Small intestine (tissue), 16 donors: Measurements from ENCODE around the gene XPO6. TPM values are rescaled to one million over a fixed set of nuclear protein-coding genes. Genes with fewer than 3 reads are reported as not detected.

Experiments used
- DNase-seq, 2 donors: peaks; one replicate each; pipeline versions ENCODE4 v3.0.0 to v3.0.0-alpha.2; 2013
- FAIRE-seq: peaks from 2 replicates; lab custom pipeline; 2012; peaks lifted over from hg19 to GRCh38; lab: Jason Lieb, UNC
- H3K27ac ChIP-seq, 3 donors: one replicate each; pipeline ENCODE4 v1.5.1; 2013; ENCODE audit warnings: low read length in 2 of 3, mild to moderate bottlenecking in 2 of 3, control low read depth in 1 of 3, inconsistent platforms in 1 of 3, low read depth in 1 of 3, moderate library complexity in 1 of 3
- H3K27me3 ChIP-seq, 3 donors: one replicate each; pipeline ENCODE4 v1.6.1; 2013; ENCODE audit warnings: low read length in 3 of 3, inconsistent platforms in 1 of 3; ENCODE audit not compliant: control insufficient read depth in 3 of 3, insufficient read depth in 3 of 3
- H3K36me3 ChIP-seq, 3 donors: one replicate each; pipeline ENCODE4 v1.6.1; 2013; ENCODE audit warnings: low read length in 3 of 3, inconsistent platforms in 1 of 3, low read depth in 1 of 3, mild to moderate bottlenecking in 1 of 3, moderate library complexity in 1 of 3; ENCODE audit not compliant: control insufficient read depth in 3 of 3, insufficient read depth in 2 of 3
- H3K4me1 ChIP-seq, 3 donors: one replicate each; pipeline ENCODE4 v1.6.1; 2013; ENCODE audit warnings: low read length in 2 of 3, inconsistent platforms in 1 of 3, low read depth in 1 of 3, mild to moderate bottlenecking in 1 of 3, moderate library complexity in 1 of 3; ENCODE audit not compliant: control insufficient read depth in 3 of 3, insufficient read depth in 2 of 3
- H3K4me3 ChIP-seq, 3 donors: one replicate each; pipeline ENCODE4 v1.5.1; 2013; ENCODE audit warnings: low read length in 3 of 3, control low read depth in 1 of 3, inconsistent platforms in 1 of 3, low read depth in 1 of 3, mild to moderate bottlenecking in 1 of 3, moderate library complexity in 1 of 3
- H3K9me3 ChIP-seq, 2 donors: one replicate each; pipeline ENCODE4 v1.6.1; 2013; ENCODE audit warnings: low read depth in 1 of 2, low read length in 1 of 2; ENCODE audit not compliant: control insufficient read depth in 2 of 2, insufficient read depth in 1 of 2
- WGBS, 3 donors: extraction: QIAGEN DNeasy Blood & Tissue Kit; methylation state at CpG; one replicate each; pipeline ENCODE4 v1.1.7; 2013; 5-methylcytosine and 5-hydroxymethylcytosine counted together
- long read RNA-seq, 10 donors: transcript quantifications; one replicate each; lab custom pipeline, GENCODE V29; 2026
- polyA plus RNA-seq, 4 donors: library from polyadenylated mRNA; stranded (reverse) in 3 of 4; unstranded in 1 of 4; fragments of 200-250 nt in 3 of 4; fragments of 120-200 nt in 1 of 4; gene quantifications; one replicate each; pipeline versions ENCODE4 v1.2.1 to v1.2.3, GENCODE V29; 2013
- donor health status: healthy with polysubstance abuse.
- donor health status: control.
- donor health status: control.
- donor health status: Bipolar disorder and iron deficiency.
- donor health status: healthy.

The XPO6 gene, protein sequence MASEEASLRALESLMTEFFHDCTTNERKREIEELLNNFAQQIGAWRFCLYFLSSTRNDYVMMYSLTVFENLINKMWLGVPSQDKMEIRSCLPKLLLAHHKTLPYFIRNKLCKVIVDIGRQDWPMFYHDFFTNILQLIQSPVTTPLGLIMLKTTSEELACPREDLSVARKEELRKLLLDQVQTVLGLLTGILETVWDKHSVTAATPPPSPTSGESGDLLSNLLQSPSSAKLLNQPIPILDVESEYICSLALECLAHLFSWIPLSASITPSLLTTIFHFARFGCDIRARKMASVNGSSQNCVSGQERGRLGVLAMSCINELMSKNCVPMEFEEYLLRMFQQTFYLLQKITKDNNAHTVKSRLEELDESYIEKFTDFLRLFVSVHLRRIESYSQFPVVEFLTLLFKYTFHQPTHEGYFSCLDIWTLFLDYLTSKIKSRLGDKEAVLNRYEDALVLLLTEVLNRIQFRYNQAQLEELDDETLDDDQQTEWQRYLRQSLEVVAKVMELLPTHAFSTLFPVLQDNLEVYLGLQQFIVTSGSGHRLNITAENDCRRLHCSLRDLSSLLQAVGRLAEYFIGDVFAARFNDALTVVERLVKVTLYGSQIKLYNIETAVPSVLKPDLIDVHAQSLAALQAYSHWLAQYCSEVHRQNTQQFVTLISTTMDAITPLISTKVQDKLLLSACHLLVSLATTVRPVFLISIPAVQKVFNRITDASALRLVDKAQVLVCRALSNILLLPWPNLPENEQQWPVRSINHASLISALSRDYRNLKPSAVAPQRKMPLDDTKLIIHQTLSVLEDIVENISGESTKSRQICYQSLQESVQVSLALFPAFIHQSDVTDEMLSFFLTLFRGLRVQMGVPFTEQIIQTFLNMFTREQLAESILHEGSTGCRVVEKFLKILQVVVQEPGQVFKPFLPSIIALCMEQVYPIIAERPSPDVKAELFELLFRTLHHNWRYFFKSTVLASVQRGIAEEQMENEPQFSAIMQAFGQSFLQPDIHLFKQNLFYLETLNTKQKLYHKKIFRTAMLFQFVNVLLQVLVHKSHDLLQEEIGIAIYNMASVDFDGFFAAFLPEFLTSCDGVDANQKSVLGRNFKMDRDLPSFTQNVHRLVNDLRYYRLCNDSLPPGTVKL
- 10 to 100 TPM; 51.1 to 78.1 (median 56.7) TPM for polyA plus RNA-seq
- long read RNA-seq, donor 1 = 0 reads
- long read RNA-seq, donor 2, partial matches to known transcripts = 6 of 8 reads
- long read RNA-seq, donor 2, other reads (novel, unspliced or antisense) = 0 of 8 reads
- long read RNA-seq, donor 3, partial matches to known transcripts = 25 of 26 reads
- long read RNA-seq, donor 3, other reads (novel, unspliced or antisense) = 0 of 26 reads
- long read RNA-seq, donor 4 = 0 reads
- long read RNA-seq, donor 5, partial matches to known transcripts = 7 of 7 reads
- long read RNA-seq, donor 5, other reads (novel, unspliced or antisense) = 0 of 7 reads
- long read RNA-seq, donor 6, full-length matches to known transcripts = 1 of 12 reads
- long read RNA-seq, donor 6, partial matches to known transcripts = 11 of 12 reads
- long read RNA-seq, donor 6, other reads (novel, unspliced or antisense) = 0 of 12 reads
- long read RNA-seq, donor 7, full-length matches to known transcripts = 2 of 10 reads
- long read RNA-seq, donor 7, partial matches to known transcripts = 8 of 10 reads
- long read RNA-seq, donor 7, other reads (novel, unspliced or antisense) = 0 of 10 reads
- long read RNA-seq, donor 8 = 0 reads
- long read RNA-seq, donor 9 = 0 reads
- long read RNA-seq, donor 10, full-length matches to known transcripts = 2 of 26 reads
- long read RNA-seq, donor 10, partial matches to known transcripts = 24 of 26 reads
- long read RNA-seq, donor 10, other reads (novel, unspliced or antisense) = 0 of 26 reads

DNA sequence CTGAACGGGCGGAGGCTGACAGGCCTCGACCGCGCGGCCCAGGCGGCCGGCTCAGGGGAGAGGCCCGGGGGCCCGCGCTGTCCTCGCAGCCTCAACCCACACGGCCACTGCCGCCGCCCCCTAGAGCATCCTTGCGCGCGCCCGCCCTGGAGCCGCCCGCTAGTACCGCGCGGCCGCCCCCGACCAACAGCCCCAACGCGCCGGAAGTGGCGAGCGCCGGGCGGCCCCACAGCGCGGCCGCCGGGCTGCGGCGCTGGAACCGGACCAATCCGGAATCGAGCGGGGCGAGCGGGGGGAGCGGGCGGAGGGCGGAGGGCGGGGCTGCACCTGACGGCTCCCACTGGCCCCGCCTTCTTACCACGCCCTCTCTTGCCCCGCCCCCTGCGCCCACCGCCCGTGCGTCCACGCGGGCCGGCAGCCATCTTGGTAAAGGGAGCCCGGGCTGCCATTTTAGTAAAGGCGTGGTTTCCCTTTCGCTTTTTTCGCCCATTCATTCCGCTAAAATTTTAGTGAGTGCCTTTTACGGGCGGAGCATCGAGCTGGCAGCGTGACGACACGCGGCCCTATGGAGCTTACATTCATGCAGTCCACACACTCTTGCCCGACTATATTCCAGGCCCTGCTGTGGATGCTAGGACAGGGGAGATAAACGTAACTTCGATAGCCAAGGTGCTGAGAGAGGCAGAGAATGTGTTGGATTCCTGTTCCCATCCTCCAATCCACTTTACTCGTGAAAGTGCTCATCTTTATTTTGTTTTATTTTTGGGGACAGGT, at the start of gene XPO6:
TSS of gene XPO6 (minus strand) at position 208 of the 774 bp plus-strand sequence. CDS start 597 bp downstream, outside the sequence.
- Histone ChIP-seq H3K4me3 (peak within 1 kb of the TSS; percentile 58 to 93 (median 77)), H3K4me1 (peaks cover 0 to 9% (median 3%) of the 10 kb centered on the region in 3 donors), H3K36me3 (peaks cover 2 to 9% (median 5%) of the 10 kb centered on the region in 3 donors), H3K9me3 (no peaks in the 10 kb centered on the region), H3K27ac (peak within 1 kb of the TSS; percentile 65 to 87 (median 75)), H3K27me3 (no peaks in the 10 kb centered on the region)
- WGBS, 3 donors = 2 to 4% (median 2%) methylated on average over 56 to 76 of the region's 76 CpGs
- DNase-seq (peak; percentile 89 to 98), FAIRE-seq (no peak)

DNA sequence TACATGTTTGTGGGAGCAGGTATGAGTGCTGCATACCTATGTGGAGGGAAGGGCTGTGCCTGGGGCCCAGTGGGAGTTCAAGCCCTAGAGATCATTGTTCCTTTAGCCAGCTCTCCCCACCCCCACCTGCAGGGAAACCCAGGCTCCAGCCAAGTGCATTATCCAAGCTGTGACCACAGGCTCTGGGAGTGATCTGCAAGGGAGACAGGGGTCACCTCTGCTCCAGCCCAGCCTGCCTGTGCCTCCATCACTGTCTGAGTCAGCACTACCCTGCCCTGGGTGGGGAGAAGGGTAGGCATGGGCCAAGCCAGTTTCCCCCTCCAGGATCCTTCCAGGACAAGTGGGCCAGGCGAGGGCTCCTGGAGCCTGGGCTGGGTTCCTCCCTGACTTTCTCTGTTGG, 48.4 kb upstream of the XPO6 start:
- no peaks in the 10 kb centered on the region for H3K4me1 ChIP-seq
- no peak overlapping the region for H3K27ac ChIP-seq
- peaks cover 0 to 2% (median 2%) of the 10 kb centered on the region in 3 donors for H3K27me3 ChIP-seq
- FAIRE-seq (no peak), DNase-seq (no peak)
- 71 to 93% (median 89%) methylated on average over 1 of the region's 1 CpG for WGBS, 3 donors
- H3K4me3 ChIP-seq = no peak overlapping the region
- H3K9me3 ChIP-seq = no peaks in the 10 kb centered on the region
- no peaks in the 10 kb centered on the region for H3K36me3 ChIP-seq

DNA sequence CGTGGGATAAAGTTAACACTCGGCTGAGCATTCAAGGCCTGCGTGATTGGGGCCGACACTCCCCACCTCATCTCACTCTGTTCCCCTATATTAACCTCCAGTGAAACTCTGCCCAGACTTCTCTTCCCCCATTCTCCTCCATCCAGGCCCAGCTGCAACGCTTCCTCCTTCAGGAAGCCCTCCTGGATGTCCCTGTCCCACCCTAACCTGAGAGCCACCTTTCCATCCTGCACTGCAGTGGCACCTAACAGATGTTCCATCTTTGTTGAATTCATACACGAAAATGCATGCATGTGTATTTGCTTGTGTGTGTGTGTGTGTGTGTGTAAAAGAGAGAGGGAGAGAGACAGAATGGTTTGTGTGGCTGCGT, 48.0 kb upstream of the XPO6 start:
- DNase-seq (no peak), FAIRE-seq (no peak)
- Histone ChIP-seq H3K27me3 (peaks cover 0 to 2% (median 2%) of the 10 kb centered on the region in 3 donors), H3K9me3 (no peaks in the 10 kb centered on the region), H3K4me1 (no peaks in the 10 kb centered on the region), H3K4me3 (no peak overlapping the region), H3K36me3 (no peaks in the 10 kb centered on the region), H3K27ac (no peak overlapping the region)
- 73 to 75% (median 74%) methylated on average over 7 of the region's 7 CpGs for WGBS, 3 donors

DNA sequence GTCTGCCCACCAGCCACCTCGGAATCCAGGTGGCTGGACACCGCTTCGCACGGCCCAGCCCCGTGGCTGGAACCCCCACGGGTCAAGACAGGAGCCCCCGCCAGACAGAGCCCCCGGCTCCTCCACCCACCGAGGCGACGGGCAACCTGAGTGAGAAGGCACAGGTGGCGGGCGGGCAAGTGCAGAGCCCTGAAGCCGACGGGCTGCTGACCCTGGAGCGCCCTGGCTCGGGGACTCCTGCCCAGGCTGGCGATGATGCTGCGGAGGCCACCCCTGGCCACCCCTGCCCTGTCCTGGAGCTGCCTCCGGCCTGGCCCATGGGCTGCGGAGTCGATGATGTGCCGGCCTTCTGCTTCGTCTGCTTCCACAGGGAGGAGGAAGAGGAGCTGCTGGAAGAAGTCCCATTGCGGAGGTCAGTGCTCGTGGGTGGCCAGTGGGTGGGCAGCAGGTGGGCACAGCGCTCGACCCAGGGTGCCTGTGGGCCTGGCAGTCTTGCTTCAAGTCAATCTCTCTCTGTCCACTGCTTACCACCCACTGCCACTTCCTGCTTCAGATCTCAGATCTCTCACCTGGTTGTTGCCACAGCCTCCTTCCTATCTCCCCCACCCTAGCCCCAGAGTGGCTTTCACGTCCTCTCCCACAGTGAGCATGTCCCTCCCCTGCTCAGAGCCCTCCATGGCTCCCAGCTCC, 47.5 kb upstream of the XPO6 start:
- FAIRE-seq (no peak), DNase-seq (no peak)
- Histone ChIP-seq H3K9me3 (no peaks in the 10 kb centered on the region), H3K36me3 (no peaks in the 10 kb centered on the region), H3K4me3 (no peak overlapping the region), H3K4me1 (no peaks in the 10 kb centered on the region), H3K27ac (no peak overlapping the region), H3K27me3 (peaks cover 0 to 2% (median 2%) of the 10 kb centered on the region in 3 donors)
- WGBS, 3 donors = 70 to 77% (median 72%) methylated on average over 23 to 29 of the region's 29 CpGs

DNA sequence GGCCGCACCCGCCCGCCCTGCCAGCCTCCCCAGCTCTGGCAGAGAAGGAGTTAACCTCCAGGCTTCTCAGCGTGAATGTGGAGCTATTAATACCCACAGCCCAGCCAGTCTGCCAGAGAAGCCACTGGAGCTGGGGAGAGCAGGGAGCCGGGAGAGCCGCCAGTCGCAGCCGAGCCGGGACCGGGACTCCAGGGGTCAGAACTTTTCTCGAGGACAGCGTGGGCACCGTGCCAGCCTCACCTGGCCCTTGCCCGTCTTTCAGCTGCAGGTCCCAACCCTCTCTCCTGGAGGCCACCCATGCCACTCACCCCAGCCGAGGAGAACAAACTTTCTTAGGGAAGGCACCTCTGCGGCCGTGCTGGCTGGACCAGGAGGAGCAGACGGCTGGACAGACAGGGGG, 46.8 kb upstream of the XPO6 start:
- Histone ChIP-seq H3K4me3 (no peak overlapping the region), H3K27ac (no peak overlapping the region), H3K4me1 (no peaks in the 10 kb centered on the region), H3K27me3 (peaks cover 0 to 2% (median 2%) of the 10 kb centered on the region in 3 donors), H3K9me3 (no peaks in the 10 kb centered on the region), H3K36me3 (no peaks in the 10 kb centered on the region)
- DNase-seq (no peak), FAIRE-seq (no peak)
- WGBS, 3 donors = 9 to 20% (median 18%) methylated on average over 11 to 18 of the region's 18 CpGs

DNA sequence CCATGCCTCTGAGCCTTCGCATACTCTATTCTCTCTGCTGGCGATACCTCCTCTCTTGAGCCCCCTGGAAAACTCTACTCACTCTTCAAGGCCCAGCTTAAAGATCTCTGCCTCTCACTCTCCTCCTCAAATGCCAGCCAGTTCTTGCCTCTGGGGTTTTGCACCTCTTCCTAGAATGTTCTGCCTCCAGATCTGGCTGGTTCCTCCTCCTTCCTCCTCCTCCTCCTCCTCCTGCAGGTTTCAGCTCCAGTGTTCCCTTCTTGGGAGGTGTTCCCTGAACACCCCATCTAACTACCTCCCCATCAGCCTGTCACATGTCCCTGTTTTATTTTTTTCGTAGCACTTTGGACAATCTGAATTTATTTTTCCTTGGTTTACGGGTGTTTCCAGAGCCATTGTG, 45.5 kb upstream of the XPO6 start:
- no peak overlapping the region for H3K27ac ChIP-seq
- no peaks in the 10 kb centered on the region for H3K4me1 ChIP-seq
- peaks cover 0 to 2% (median 2%) of the 10 kb centered on the region in 3 donors for H3K27me3 ChIP-seq
- no peak overlapping the region for H3K4me3 ChIP-seq
- FAIRE-seq (no peak), DNase-seq (no peak)
- no peaks in the 10 kb centered on the region for H3K9me3 ChIP-seq
- H3K36me3 ChIP-seq = no peaks in the 10 kb centered on the region
- WGBS, 3 donors = 73 to 80% (median 79%) methylated on average over 4 of the region's 4 CpGs
